Frontal cortex (tissue), 4 donors: Measurements from ENCODE around the gene GALNT18. TPM values are rescaled to one million over a fixed set of nuclear protein-coding genes. Genes with fewer than 3 reads are reported as not detected.

Experiments used
- DNase-seq, 2 donors: peaks; one replicate each; pipeline ENCODE4 v3.0.0; 2012; ENCODE audit warnings: low spot score in 2 of 2
- FAIRE-seq: peaks from 2 replicates; lab custom pipeline; 2012; peaks lifted over from hg19 to GRCh38; lab: Jason Lieb, UNC
- total RNA-seq: library from RNA; depleted of rRNA; stranded (reverse); fragments of >200 nt; gene quantifications from one replicate; pipeline ENCODE4 v1.2.3, GENCODE V29; 2014
- donor health status: control.
- donor health status: control.
- donor health status: control.

Gene GALNT18
- total RNA-seq, result 20.4 TPM

DNA sequence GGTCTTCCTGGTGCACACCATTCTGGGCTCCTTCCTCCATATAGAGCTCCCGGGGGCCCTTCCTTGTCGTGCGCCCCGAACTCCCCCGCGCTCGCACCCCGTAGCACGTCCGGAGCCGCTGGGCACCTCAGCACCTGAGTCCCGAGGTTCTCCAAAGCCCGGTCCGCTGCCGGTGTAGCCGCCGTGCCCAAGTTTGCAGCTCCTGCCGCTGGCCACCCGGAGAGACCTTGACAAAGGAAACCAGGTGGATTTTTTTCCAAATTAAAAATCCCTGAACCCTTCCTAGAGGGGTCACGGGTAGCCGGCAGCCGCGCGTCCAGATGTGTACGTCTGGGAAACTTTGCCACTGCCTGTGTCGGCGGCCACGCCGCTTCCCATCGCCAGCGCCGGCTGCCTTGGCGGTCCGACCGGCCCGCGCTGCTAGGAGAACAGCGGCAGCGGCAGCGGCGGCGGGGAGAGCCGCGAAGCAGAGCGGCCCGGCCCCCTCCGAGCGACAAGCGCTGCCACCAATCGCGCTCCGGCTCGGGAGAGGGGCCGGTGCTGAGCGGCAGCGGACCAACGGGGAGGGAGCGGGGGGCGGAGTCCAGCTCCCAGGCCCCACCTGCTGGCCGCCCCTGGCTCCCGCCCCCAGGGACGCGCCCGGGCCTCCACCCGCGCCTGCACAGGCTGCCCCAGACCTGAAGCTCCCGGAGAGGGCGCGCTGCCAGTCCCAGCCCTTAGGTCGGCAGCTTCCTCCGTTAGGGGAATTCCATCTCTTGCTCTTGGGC is at the start of gene GALNT18:
GALNT18 (minus strand) TSS at position 433 of the 767 bp plus-strand sequence.
- FAIRE-seq (no peak), DNase-seq (peak; percentile 95 to 97)

DNA sequence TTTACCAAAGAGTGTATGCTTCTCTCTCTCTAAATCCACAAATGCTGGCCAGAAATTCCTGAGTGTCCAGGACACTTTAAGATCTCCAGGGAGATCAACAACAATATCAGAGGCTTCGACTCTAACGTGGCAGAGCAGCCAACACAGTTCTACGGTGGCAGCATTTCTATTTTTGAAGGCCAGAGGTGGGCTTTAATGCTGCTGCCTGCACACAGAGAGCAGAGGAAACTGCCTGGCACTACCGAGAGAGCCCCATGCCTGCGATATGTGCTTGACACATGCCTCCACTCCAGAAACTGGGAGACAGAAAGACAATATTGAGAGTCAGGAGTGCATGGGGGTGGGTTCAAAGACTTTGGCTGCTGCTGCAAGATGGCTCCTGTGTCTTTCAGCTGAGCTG is 48.8 kb upstream of the GALNT18 start:
- no peak for FAIRE-seq
- DNase-seq, result no peak

DNA sequence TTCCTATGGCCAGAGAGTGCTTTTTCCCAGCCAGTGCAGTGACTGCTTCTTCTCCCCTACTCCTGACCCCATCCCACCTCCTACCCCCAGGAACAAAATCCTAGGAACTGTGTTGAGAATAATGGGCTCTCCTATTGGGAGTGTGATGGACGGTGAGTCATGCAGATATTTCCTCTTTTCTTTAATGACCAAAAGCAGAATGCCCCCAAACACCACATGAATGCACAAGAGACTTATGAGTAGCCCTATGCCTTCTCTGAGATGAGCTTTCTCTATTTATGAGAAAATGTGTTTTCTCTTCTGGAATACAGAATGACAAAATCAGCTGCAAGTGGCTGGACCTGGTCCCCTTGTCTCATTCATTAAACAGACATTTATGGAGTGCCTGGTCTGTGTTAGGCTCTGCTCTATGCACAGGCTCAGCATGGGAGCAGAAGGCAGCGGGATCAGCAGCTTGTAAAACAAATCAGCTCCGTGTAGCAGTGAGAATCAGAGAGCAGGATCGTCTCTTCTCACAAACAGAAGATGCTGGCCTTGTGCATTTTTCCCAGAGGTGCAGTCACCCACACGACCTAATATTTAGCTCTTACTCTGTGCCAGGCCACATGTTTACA is 47.5 kb upstream of the GALNT18 start:
- FAIRE-seq, result no peak
- no peak for DNase-seq

DNA sequence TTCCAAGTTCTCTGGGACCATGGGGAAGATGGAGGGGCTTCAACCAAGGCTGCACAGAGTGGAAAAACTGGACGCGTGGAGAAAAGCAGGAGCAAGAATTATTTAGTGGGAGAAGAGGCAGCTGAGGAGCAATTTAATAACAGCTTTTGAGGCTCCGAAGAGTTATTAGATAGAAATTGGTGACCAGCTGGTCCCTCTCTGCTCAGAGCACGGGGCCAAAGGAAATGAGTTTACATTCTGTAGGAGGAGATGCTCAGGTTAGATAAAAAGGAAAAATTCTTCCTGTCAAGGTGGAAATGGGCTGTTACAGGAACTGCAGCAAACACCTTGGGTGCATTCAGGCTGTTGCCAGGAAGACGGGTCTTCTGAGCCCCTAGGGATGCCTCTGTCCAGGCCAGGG is 47.0 kb upstream of the GALNT18 start:
- FAIRE-seq, result no peak
- DNase-seq, result no peak

DNA sequence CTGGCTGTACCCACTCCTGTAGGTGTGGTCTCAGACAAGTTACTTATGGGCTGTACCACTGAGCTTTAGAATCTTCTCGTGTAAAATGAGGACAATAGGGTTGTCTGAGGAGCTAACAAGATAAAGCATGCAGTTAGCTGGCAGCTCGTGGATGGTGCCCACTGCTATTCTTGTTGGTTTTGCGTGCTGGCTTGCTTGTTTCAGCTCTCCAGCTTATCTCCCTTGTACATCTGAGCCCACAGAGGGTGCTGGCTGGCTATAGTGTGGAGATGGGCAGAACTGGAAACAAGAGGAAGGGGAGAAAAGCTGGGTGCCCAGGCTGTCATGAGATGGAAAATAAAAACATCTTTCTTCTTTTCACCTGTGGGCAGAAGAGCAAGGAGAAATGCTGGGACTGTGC is 46.5 kb upstream of the GALNT18 start:
- DNase-seq (no peak), FAIRE-seq (no peak)

DNA sequence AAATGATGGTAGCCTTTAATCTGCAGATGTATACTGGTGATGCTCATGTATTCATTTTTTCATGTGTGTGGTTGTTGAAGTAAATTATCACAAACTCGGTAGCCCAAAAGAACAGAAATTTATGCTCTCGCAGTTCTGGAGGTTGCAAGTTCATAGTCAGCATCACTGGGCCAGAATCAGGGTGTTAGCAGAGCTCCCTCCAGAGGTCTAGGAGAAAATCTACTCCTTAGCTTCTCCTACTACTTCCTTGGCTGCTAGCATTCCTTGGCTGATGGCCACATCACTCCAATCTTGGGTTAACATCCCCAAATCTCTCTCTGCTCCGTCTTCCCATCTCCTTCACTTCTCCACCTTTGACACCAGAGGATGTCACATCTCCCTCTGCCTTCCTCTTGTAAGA is 45.3 kb upstream of the GALNT18 start:
- DNase-seq, result no peak
- FAIRE-seq, result no peak

DNA sequence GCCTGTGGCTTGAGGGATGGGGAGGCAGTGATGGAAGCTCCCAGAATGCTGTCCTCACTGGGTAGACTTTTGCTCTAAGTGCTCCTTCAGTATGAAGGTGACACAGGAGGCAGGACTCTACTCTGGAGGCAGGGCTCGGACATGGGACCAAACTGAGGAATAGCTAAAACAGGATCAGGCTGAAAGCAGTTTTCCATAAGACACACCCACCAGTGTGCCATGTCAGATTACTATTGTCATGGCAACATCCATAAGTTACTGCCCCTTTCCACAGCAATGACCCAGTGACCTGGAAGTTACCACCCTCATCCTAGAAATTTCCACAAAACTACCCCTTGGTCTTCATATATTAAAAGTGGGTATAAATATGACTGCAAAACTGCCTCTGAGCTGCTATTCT is 43.6 kb upstream of the GALNT18 start:
- FAIRE-seq (no peak), DNase-seq (no peak)

DNA sequence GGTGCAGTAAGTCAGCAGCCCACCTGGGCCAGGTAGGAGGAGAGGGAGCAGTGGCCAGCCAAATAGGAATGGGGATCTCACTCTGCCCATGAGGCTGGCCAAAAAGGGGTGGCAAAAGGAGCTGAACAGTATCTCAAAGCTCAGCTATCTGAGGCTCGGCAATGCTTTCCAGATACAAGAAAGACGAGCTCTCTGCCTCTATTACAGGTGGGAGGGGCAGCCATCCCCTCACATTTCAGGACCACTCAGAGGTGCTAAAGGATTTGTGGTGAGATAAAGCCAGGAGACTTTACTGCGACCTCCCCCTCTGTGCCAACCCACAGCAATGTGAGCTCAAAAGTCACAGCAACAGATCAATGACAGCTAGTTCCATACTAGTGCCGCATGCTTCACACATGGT is 42.1 kb upstream of the GALNT18 start:
- DNase-seq (no peak), FAIRE-seq (no peak)

DNA sequence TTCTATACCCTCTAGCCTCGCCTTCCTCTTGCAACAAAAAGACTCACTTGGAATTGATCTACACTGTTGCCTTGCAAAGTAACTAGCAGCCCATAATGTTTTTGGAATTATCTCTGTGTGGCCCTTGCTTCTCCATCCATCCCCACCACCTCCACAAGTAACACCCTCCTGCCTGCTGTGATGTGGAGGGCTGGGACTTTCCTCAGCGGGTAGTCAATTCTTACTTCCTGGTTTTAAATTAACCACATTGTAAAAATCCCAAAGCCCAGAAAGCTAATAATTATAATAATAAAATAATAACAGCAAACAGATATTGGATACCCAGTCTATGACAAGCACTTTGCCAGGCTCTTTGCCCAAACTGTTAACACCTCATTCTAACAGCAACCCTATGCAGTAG is 40.8 kb upstream of the GALNT18 start:
- DNase-seq, result no peak

DNA sequence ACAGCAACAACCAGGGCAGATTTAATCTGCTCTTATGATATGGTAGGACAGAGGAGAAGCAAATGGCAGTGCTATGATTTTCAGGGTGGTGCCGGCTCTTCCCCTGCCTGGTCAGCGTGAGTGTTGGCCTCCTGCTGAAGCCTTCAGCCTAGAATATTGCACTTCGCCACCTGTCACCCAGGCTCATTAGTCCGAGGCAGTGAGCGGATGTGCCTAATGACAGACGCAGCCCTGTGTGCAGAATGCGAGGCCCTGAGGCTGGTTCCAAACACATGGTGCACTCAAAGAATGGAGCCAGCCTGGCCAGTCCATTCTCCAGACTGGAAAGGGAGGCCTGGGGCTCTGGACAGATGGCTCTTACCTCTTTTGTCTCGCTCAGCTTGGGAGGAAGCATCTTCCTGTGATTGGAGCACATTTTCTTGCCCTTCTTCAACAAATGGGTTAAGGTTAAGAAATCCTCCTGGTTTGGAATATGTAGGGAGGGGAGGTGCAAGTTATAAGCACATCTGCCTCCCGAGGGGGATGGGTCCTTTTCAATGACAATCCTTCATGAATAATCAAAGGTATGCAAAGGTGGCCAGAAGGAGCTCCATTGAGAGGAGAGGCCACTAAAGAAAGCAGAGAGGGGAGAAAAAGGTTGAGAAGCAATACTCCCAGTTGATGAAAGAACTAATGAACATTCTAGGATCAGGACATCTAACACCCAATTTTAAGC is 39.7 kb upstream of the GALNT18 start:
- FAIRE-seq (no peak), DNase-seq (no peak)

More for the DNA sequence above, 40.8 kb upstream of the GALNT18 start:
- no peak for FAIRE-seq

DNA sequence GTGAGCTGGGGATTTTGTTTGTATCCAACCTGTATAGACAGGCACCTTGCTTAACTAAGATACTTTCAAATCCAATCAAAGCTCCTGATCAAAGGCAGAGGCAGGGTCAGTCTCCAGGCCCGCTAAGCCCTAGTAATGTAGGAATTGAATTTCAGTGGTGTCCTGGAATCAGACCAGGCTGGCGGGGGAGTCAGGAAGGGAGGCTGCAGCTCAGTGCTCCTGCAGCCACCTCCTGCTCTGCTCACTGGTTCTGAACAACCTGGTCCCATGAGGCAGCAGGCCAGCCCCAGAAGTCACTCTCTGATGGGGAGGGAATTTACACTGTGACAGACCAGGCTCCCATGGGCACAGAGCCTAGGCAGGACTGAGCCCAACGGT is 38.5 kb upstream of the GALNT18 start:
- FAIRE-seq, result no peak
- DNase-seq, result no peak

DNA sequence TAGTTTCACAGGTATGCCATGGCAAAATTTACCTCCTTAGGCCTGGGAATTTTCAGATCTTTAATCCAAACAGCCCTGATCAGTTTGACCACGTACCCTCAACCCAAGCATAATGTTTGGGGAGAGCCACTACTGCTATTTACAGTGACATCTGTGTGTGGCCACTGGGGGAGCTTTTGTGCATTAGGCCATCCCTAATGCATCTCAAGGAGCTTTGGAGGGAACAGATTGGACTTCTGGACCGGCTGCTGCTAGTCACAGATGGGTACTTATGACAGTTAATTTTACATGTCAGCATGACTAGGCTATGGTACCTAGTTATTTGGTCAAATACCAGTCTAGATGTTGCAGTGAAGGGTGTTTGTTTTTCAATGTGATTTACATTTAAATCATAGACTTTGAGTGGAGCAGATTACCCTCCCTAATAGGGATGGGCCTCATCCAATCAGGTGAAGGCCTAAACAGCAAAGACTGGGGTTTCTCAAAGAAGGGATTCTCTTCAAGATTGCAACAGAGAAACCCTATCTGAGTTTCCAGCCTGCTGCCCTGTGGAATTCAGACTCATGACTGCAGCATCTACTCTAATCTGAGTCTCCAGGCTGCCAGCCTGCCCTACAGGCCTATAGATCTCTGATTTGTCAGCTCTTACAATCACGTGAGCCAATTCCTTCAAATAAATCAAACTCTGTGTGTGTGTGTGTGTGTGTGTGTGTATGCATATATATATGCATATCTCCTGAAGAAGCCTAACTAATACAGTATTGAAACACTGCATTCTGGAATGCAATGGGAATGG is 38.0 kb upstream of the GALNT18 start:
- DNase-seq, result no peak

DNA sequence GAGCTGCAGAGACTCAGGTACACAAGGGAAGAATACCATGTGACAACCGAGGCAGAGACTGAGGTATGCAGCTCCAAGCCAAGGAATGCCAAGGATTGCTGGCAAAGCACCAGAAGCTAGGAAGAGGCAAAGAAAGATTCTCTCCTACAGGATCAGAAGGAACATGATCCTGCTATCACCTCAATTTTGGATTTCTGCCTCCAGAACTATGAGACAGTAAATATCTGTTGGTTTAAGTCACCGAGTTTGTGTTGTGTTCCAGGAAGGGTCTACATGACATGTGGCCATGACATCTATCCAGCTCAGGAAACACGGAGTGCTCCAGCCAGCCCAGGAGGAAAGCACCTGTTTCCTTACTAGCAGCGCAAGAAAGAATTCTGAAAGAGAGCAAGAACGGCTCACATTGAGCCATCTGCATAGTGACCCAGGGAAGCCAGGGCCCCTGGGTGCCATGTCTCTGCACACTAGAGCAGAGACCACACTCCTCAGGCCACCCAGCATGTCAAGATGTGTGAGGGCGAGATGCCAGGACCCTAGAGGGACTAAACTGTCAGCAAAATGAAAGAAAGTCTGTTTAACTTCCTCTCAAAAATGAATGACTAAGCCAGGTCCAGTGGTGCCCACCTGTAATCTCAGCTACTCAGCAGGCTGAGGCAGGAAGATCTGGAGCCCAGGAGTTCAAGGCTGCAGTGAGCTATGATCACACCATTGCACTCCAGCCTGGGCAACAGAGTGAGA is 35.6 kb upstream of the GALNT18 start:
- FAIRE-seq (no peak), DNase-seq (no peak)

More for the DNA sequence above, 38.0 kb upstream of the GALNT18 start:
- FAIRE-seq, result no peak

DNA sequence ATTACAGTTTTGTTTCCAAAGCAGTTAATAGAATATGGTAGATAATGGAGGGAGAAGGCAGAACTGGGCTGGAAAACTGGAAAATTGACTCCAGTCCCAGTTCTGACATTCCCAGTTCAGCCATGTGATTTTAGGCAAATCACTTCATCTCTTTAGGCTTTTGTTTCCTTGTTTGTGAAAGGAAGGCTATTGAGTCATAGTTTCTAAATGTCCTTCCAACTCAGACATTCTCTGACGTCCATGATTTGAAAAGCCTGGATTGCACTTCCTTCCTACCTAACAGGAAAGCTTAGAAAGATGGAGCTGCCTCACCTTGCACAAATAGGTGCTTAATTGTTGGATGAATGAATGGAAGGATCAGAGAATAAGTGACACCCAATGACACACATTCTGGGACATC is 19.8 kb upstream of the GALNT18 start:
- FAIRE-seq (no peak), DNase-seq (no peak)

DNA sequence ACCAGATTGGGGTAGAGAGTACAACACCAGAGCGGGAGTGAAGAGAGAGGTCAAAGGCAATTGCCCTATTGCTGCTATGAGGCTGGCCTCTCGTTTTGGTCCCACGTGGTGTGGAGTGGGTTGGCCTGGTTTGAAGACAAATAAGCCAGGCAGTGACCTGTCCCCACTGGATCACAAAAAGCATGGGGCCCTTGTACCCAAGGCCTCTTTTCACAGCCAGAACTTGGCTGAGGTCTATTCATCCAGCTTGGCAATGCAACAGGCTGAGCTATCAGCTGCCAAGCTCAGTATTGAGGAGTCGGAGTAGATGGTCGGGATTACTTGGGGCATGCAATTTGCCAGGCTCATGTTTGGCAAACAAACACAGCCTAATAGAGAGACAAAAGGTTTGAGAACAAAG is 19.2 kb upstream of the GALNT18 start:
- FAIRE-seq (no peak), DNase-seq (no peak)

DNA sequence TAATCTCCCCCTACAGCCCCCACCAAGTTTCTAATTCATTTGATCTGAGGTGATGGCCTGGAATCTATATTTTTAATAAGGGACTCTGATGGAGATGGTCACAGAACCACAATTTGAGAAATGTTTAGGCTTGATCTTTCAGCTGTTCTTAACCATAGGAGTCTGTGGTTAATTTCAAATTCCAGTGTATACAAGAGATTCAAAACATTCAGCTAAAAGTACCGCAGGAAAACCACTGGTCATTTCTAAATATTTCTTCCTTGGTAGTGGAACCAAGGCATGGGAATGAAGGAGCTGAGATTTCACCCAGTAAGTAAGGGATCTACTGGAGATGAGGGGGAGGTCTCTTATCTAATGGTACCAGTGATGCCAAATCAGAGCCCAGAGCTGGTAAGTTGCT is 18.3 kb upstream of the GALNT18 start:
- DNase-seq, result no peak
- no peak for FAIRE-seq

DNA sequence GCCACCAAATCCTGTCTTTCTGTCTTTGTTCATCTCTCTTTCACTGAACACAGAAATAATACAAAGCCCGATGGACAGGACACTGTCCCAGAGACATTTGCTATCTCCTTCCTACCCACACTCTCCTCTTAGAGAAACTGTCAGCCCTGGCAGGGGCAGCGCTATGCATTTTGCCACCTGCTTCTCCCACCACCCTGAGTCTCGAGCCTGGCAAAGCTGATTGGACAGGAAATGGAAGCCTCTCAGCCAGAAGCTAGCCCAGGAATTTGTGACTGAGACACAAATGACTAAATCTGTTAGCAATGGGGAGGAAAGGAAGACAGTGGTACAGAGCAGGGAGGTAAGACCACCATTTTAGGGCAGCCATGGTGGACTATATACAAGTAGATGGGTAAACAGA is 14.9 kb upstream of the GALNT18 start:
- FAIRE-seq (no peak), DNase-seq (no peak)

DNA sequence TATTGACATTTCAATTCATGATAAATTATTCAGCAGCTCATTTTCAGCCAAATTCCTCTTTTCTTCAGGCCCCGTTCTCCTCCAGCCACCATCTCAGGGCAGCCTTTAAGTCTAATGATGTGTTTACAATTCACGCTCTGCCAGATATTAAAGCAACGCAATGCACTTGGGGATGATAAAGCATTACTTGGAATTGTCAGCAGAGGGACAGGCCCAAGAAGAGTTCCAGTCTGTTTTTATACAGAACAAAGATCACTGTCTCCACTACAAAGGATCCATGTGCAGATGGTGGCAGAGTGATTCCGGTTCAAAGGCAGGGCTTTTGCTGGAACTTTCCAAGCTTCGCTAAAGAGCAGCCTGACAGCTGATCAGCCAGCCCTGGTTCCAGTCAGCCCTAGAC is 13.6 kb upstream of the GALNT18 start:
- DNase-seq (no peak), FAIRE-seq (no peak)

DNA sequence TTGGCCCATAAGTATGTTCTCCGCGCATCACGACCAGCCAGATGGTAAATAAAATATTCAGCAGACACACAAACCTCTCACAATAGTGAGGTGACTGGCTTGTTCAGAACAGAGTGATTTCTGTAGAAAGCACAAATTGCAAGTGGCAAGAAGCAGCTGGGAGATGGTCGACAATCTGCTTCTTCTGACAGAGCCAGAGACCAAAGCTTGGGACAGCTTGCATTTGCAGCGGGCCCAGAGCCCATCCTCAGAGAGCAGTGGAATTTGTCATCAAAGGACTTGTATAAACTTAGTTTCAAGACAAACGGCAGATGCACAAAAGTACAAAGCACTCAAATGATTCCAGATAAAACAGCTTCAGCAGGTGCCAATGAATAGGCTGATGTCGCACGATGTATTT is 7.6 kb upstream of the GALNT18 start:
- DNase-seq, result no peak
- FAIRE-seq, result no peak

DNA sequence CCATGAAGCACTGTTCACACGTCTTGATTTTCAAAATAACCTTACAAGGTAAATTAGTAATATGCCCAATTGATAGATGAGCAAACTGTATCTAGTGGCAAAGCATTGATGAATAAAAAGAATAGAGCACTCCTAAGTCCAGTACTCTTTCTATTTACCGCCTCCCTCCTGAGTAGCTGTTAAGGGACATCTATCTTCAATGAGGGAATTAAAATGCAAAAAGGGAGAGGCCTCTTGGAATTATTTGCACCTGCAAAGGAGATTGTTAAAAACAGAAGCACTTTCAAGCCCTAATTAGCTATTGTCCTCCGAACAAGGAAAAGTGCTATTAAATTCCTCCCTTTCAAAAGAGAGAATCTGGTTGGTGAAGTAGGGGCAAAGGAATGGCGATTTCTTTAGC is 6.8 kb upstream of the GALNT18 start:
- FAIRE-seq, result no peak

More for the DNA sequence above, 6.8 kb upstream of the GALNT18 start:
- DNase-seq, result no peak
